Epidermal melanocyte (primary cell): Measurements from ENCODE around the gene CDC42BPB.

ENCODE experiments used
- DNase-seq: peaks from one replicate; pipeline ENCODE4 v3.0.0; 2011; ENCODE audit warnings: low spot score; ENCODE audit not compliant: insufficient read length

Gene CDC42BPB

DNA sequence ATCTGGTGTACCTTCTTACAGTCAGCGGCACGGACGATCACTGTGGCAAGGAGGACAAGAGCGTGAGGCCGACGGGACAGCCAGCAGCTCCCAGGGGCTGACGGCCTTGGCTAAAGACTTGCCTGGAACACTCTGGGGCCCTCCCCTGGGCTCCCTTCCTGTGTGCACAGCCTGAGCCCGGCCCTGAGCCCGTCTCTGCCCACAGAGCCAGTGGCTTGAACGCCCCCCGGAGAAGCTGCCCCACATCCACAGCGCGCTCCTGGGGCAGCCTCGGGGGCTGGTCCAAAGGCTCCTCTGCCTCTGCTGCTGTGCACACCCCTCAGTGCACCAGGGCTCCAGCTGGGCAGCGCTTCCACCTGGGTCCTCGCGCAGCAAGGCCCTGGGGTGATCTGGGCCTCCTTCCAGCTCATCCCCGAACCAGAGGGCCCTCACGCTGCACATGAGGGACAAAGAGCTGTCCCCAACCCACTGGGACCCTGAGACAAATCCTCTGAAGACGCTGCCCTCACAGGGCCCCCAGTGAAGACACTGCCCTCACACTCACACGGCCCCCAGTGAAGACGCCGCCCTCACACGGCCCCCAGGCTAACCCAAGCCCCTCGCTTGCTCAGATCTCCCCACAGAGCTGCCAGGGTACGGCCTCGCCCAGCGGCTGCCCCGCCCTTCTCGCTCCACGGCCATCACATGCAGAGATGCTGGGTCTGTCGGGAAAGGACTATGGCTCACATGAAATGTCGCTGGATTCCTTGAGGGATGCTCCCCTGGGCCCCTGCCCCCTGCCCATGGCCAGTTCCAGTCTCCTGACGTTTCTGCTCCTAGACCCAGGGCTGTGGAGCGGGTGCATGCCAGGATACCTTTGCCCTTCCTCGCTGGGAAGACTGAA lies 112.7 kb downstream of the CDC42BPB start:
- no peak for DNase-seq

DNA sequence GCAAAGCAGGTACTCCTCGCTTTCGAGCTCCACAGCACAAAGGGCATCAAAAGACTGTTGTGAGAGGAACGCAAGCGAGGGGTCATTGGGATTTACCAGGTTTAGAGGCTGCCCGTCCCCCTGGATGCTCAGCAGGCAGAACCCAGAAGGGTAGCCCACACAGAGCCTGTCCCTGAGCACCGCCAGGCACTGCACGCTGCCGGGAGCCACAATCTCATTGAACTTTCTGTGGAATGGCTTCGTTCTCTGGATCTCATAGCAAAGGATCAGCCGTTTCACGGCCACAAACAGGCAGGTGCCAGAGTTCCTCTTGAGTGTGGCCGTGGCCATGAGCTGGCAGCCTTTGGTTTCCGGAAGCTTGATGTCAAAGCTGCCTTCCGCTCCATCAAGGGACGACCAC lies 113.4 kb downstream of the CDC42BPB start:
- DNase-seq = no peak

DNA sequence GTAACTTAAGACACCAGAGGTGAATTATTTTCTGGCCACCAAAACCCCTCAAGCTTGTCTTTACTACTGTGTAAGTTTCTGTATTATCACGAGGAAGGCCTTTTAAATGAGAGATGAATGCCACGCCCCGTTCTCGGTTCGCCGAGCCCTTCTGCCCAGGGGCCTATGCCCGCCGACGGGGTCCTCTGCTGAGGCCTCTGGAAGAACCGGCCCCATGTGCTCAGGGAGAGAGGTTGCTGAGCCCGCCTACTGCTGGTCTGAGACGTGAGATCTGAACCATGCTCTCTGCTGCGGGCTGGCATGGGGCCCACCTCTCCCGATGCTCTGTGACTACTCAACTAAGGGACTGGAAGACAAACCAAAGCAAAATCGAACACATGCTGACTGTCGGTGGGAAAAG lies 113.9 kb downstream of the CDC42BPB start:
- no peak for DNase-seq

DNA sequence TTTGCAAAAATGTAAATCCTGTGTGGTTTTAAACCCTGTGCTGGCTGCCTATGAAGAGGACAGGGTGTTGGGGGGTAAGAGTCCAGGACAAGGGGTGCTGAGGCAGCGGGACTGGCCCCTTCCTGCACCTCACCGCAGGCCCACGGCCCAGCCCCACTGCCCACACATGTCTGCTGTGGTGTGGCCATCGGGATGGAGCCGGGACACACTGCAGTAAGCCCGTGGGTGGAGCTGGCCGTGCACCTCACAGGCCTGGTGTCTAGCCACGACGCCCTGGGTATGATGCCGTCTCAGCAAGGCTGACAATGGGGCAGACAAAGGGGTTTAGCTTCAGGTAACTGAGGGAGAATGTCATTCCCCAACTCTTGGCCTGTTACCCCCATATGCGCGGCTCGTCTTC lies 115.3 kb downstream of the CDC42BPB start:
- no peak for DNase-seq

DNA sequence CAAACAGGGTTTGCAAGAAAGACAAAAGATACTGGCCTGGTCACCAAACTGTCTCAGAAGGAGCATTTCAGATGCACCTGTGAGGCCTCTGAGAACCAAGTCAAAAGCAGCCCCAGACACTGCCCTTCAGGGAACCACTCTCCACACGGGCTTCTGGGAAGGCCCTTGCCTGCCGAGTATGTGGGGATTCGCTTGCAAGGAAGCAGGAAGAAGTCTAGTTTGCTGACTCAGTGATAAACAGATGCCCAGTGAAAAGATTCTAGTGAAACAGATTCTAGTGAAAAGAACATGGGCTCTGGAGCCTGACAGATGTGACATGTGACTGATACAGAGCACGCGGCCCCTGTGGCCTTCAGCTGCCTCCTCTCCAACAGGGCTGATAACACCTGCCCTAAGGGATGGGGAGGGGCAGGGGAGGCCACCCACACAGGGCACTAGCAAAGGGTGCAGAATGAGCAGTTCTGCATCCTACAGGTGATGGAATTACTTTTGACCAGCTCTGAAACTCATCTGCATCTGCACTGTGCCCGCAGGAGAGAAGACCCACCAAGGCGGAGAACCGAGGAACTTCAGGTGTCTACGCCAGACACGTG lies 115.8 kb downstream of the CDC42BPB start:
- DNase-seq = no peak

DNA sequence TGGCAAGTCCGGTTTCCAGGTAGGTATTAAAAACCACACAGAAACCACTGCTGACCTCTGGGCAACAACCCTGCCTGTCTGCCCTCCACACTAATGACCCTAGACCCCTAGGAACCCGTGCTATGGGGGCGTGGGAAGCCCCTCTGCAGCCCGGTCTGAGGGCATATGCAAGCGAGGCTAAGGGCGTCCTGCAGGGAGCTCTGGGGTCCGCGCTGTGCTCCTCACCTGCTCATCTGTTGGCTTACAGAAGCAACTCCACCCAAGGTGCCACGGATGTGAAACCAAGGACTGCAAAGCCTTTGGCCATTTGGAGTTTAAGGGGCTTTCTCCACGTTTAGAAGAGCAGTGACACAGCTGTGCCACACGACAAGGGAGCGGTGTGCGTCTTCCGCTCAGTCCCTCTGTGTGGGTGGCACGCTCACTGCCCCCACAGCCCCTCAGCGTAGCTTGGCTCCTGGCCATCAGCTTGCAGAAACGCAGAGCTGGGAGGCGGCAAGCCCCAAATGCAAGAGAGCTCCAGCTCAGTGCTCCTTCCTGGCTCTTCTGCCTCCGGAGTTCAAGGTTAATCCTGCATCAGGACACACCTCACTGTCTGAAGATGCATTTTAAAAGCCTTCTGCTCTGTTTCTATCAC lies 116.5 kb downstream of the CDC42BPB start:
- no peak for DNase-seq

DNA sequence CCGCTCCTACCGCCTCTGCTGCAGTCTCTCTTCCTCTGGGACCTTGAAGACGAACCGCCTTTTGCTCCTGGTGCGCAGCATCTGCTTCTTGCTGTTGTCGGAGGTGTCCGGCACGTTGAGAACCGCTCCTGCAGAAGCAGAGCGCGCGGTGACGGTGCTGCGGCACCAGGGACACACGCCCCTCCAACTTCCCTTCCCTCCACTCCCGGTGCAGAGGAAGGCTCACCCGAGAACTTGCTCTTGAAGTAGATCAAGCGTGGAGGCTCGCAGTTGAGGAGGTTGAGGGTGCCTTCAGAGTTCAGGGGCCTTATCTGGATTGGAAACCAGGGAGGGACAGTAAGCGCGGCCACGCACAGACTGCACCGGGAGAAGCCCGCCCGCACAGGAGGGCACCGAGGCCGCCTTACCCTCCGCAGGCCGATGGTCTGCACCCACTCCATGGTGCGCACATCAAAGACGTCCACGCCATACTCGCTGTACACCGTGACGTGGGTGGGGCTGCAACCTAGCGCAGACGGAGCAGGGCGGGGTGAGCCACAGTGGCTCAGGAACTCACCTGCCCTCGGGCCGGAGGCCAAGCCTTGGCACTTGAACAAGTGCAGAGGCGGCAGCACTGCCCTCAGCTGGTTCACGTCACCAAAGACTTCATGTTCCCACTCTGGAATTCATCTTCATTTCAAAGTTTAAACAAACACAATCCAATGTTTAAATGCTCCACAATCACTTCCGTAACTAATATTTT lies 117.4 kb downstream of the CDC42BPB start:
- no peak for DNase-seq

DNA sequence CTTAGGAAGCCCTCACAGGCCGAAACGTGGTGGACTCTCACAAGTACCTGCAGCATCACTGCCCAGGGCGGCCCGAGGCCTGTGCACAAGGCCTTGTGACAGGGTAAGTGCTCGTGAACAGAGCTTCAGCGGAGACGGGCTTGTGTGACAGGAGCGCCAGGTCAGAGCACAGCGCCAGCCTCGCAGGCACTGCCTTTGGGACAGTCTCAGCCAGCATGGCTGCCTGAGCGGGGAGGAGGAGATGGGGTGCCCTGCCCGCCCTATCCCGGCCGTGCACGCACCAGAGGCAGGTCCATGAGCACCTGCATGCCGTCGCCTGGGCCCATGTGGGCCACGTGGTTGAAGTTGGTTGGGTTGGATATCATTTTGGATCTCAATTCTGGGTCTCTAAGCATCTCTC lies 118.0 kb downstream of the CDC42BPB start:
- DNase-seq = no peak

DNA sequence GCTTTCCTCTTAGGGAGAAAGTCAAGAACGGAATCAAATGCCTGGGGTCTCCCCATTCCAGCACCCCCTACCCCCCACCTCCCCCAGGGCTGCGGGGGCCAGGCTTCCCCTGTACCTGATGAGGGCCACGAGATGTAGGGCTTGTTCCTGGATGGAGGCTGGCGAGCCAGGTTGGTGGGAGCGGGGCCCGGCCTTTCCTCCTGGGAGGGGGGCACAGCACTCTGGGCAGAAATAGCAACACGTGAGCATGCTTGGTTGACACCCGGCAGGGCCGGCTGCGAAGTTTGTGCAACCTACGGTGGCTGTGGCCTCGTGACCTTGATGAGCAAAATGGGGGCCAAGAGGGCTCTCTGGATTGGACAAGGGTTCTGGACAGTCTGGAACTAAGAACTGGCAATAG lies 119.2 kb downstream of the CDC42BPB start:
- no peak for DNase-seq

DNA sequence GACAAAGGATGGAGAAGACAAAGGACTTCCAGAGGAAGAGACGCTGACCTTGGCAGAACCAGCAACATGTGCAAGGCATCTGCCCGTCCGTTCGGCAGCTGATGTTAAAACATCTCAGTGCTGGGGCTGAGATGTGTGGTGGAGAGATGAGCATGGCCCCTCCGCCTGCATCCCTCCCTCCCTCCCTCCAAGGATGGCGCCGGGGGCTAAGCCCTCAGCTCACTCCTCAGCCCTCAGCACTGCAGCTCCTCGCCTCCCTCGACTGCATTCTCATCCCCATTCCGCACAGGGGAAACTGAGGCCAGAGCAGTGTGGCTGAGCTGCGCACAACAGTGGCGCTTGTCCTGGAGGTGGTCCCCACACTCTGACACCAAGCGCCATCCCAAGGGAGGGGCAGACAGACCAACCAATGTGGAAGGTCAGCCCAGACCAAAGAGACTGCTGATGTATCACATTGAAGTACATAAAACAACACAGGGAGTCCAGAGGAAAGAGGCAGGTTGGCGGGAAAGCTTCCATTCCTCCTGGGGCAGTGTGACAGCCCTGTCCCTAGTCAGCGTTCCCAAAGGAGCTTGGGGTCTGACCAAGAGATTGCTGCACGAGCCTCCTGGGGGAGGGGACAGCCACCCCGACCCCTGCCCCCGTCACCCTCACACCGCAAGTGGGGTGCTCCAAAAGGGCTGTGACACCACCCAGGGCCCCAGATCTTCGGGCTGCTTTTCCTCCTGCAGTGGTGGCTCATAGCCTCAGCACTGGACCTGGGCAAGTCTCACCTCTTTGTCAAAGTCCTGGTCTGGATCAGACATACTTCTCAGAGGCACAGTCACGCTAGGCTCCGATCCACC lies 119.8 kb downstream of the CDC42BPB start:
- no peak for DNase-seq

DNA sequence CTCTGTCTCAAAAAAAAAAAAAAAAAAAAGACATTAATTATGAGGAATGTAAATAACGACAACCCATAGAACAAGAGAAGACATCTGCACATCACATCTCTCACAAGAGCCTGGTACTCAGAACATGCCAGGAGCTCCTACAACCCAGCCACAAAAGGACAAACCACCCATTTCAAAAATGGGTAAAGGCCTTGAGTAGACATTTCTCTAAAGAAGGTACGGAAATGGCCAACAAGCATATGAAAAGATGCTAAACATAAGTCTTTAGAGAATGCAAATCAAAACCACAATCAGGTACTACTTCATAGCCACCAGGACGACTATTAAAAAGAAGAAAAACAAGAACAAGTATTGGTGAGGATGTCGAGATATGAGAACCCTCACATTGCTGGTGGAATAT lies 121.6 kb downstream of the CDC42BPB start:
- DNase-seq = no peak

DNA sequence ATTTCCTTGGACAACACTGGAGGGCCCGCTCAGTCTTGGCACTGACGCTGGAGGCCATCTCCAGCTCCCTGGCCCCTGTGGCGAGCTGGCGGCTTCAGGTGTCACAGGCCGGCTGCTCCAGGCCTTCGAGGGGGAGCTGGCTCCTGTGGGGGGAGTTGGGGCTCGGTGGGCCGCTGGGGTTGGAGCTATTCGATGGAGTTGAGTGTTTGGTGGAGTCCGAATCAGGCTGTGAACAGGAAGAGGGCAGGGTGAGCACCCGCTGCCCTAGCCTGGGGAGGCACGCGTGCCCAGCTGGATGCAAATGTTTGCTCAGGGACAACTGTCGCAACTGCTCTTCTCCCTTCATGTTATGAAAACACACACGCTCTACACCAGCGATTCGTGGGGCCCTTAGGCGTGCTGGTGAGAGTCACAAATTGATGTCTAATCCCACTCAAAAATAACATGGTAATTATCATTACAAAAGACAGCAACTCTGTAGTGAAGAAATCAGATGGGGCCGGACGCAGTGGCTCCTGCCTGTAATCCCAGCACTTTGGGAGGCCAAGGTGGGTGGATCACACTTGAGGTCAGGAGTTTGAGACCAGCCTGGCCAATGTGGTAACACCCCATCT lies 123.6 kb downstream of the CDC42BPB start:
- DNase-seq = peak; percentile 12

DNA sequence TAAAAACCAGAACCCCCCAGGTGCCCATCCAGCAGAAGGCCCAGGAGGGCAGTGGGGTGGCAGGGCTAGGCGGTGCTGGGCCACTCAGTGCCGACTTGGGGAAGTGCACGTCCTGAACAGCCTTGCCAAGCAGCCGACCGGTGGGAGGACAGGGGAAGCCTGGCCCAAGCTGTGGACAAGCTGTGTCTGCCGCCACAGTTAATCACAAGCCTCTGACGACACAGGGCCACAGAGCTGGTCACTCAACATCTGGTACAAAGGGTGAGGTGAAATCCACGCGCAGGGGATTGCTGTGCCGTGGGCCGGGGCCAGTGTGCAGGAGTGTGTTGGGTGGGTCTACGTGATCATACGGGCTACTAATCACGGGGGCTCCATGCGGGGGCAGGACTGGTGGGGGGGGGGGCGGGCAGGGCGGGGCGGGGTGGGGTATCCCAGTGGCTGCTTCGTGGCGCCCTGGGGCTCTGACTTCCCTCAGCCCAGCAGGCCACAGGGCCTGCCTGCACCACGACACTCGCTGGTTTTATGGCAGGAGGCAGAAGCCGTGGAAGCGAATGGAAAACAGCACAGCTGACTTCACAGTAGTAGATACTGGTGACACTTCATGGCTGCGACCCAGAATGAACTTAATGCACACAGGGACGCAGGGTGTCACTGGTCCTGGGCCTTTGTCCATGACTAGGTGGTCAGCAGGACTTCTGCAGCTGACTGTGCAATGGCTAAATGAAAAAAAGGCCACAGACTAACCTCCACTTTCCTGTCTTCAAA lies 124.7 kb downstream of the CDC42BPB start:
- peak; percentile 11 for DNase-seq

DNA sequence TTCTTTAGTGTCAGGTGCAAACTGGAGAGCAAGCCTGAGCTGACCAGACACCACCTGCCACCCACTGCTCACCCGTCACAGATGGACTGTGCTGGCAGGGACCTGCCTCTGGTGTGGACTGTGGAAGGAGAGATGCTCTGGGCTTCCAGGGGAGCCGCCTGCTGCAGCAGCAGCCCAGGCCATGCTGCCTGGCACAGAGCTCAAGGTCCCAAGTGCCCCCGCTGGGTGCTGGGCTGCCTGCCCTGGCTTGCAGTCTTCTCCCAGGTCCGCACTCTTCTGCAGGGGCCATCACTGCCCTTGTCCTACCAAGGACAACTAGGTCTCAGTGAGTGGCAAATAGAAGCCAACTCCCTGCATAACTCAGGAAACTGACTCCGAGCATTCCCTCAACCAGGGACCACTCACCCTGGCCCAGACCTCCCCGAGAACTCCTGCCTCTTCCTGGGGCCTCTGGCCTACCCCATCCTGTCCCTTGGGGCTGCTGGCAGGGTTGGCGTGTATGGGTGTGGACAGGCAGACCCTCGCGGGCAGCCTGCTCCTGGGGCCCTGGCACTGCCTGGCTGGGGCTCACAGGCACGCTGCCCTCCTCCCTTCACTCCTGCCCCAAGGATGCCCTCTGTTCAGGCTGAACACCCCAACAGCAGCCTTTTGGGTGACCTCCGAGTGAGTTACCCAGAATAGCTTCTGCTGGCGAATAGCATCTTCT lies 125.6 kb downstream of the CDC42BPB start:
- no peak for DNase-seq

DNA sequence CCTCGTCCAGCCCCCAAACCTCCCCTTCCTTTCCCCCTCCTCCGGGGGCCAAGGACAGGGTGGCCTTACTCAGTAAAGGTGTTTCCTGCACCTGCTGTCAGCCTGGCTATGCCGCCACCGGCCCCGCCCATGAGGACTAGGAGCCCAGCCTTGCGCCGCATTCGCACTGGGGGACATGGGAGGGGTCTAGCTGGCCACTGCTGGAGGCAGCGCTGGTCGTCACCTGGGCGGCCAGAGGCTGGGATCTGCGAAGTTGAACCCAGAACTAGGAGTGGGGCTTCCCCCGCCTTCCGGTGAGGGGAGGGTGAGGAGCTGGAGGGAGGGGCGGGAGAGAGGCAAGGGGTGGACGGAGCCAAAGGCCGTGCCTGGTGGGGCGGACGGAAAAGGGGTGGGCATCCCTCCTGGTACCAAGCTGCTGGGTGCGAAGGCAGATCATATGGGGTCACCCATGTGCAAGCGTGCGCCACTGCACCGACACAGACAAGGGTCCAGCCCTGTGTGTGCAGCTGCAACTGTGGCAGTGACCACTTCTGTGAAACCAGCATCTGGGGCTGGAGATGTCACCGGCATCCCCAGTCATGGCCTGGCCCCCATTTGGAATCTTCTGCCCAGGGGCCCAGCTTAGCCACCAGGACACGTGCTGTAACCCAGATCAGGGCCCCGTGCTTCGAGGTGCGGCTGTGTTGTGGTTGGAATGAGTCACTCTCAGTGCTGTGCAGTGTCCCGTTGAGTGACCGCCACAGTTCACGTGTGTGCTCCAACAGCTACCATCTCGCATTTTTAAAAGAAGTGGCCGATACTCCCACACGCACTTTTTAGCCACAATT lies 126.4 kb downstream of the CDC42BPB start:
- DNase-seq = no peak

DNA sequence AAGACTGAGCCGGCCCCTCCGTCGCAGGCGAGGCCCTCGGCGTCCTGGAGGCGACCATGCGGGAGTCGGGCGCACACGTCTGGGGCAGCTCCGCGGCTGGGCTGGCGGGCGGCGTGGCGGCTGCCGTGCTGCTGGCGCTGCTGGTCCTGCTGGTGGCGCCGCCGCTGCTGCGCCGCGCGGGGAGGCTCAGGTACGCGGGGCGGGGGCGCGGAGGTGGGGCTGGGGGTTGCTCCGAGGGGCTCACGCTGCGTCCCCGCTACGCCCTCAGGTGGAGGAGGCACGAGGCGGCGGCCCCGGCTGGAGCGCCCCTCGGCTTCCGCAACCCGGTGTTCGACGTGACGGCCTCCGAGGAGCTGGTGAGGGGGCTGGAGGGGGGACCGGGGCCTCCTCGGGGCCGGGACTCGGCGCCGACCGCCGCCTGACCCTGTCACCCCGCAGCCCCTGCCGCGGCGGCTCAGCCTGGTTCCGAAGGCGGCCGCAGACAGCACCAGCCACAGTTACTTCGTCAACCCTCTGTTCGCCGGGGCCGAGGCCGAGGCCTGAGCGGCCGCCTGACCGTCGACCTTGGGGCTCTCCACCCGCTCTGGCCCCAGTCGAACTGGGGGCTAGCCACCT lies 127.1 kb downstream of the CDC42BPB start:
- DNase-seq = no peak

DNA sequence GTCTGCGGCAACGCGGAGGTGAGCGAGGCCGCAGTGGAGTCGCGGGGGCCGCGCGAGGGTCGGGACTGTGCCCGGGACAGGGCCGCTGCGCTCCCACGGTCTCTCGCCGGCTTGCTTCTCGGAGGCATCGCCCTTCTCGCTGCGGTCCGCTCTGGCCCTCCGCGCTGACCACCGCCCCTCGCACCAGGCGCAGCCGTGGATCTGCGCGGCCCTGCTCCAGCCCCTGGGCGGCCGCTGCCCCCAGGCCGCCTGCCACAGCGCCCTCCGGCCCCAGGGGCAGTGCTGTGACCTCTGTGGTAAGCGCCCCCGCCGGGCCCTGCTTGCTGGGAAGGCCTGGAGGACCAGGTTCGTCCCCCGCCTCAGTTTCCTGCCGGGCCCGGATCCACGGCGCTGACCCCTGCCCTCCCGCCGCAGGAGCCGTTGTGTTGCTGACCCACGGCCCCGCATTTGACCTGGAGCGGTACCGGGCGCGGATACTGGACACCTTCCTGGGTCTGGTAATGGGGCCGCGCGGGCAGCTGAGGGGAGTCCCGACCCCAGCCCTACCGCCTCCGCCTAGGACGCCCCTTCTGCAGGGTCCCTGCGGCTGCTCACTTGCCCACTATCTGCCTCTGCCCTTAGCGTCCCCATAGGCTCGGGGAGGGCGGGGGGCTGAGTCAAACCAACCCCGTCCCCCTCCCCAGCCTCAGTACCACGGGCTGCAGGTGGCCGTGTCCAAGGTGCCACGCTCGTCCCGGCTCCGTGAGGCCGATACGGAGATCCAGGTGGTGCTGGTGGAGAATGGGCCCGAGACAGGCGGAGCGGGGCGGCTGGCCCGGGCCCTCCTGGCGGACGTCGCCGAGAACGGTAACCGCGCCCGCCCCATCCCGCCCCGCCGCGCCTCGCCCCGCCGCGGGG lies 127.9 kb downstream of the CDC42BPB start:
- DNase-seq = no peak
